ENCODE data around the gene E2F8.
A peak's percentile ranks its signal among the peaks of the same experiment; 100 is the strongest.
"Not testable (repeated sequence)": the region's sequence is repeated elsewhere in the genome, so short reads cannot be mapped to it uniquely, and the experiment has no call there.

E2F8 gene

GRCh38 chr11:19254441-19254840 lies 13.7 kb upstream of the E2F8 start:
- in situ Hi-C loops (cut with MboI; ENCODE audit: low pct_unique_long_range_greater_than_20kb, low sequenced_read_pairs); DNase-seq: not testable (repeated sequence)

GRCh38 chr11:19253817-19254216 lies 13.1 kb upstream of the E2F8 start:
- in situ Hi-C loops (cut with MboI; ENCODE audit: low pct_unique_long_range_greater_than_20kb, low sequenced_read_pairs), result no loop called here
- DNase-seq, result peak; percentile 14

DNA sequence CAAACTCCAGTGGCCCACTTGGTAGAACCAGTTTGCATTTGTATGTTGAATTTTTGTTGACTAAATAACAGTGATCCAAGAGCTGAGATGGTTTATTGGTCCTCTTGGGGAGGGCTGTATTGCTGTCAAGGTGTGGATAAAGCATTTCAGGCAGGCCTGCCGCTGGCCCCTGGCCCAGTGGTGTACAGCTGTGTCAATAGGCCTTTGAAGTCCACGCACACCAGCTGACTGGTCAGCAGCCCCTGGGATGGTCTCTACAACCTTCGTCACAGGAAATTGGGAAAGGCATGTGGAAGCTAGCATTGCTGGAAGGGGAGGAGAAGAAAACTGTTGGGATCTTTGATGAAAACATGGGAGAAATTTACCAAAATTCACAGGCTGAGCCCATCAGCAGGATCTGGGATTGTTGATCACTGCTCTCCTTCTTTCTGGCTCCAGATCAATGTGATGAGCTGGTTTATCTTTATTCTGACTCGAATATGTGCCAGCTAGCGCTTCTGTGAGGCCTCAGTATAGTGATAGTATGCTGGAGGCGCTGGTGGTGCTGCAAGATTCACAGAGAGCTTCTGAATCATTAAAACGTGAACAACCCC lies 12.5 kb upstream of the E2F8 start:
- no peak for DNase-seq
- in situ Hi-C loops (cut with MboI; ENCODE audit: low pct_unique_long_range_greater_than_20kb, low sequenced_read_pairs), result no loop called here

DNA sequence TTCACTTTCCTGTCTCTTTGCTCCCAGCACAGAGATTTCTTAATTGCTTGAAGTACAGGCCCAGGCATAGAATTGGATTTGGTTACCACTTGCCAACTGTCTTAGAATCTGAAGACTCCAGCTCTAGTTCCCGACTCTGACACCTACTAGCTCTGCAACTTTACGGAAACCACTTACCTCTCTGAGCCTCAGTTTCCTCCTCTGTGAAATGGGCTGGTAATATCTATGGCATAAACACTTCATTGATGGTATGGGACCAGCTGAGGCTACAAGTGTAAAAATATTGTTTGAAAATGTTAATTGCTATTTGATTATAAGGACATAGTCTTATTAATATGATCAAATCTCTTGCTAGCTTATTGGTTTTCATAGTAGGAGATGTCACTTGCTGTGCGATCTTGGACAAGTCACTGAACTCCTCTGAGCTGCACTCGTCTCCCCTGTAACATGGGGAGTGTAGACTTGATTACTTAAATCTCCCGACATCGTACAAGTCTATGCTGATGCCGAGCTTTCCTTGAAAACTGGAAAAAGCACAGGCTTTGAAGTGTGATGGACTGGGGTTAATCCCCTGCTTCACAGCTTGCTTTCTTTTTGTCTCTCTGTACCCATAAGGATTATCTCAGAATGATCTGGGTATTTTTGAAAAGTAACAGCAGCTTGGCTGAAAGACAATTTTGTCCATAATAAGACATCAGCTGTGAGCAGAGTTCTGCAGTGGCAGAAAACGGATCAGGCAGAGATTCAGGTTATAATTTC lies 11.8 kb upstream of the E2F8 start:
- DNase-seq, result no peak
- in situ Hi-C loops (cut with MboI; ENCODE audit: low pct_unique_long_range_greater_than_20kb, low sequenced_read_pairs), result no loop called here

DNA sequence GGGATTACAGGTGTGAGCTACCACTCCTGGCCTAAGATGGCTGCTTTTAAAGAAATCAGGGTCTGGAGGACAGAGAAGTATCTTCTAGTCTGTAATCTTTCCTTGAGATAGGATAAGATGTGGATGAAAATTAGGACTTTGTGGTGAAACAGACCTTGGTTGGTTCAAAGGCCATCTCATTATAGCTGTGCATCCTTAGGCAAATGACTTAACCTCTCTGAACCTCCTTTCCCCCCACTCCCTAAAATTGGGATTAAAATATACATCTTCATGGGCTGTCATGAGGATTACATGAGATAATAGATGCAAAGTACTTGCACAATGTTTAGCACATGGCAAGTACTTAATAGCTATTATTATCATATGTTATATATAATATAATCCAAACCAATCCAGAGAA lies 10.8 kb upstream of the E2F8 start:
- no peak for DNase-seq

DNA sequence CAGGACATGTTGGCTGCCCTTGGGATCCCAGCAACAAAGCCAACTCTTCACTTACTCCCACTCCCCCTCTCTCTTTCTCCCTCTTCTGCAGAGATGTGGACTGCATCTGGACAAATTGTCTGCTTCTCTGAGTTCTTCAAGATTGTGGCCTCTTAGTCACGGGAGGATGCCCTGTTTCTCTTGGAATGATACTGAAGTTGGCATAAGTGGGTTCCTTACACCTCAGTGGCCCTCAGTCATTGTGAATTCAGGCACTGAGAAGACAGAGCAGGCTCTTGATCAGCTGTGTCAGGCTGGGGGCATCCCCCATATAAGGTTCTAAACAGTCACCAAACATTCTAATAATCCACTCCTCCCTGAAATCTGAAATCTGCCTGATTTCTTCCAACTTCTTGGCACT lies 6.1 kb upstream of the E2F8 start:
- DNase-seq, result no peak
- in situ Hi-C loops (cut with MboI; ENCODE audit: low pct_unique_long_range_greater_than_20kb, low sequenced_read_pairs), result no loop called here

More for the DNA sequence above, 10.8 kb upstream of the E2F8 start:
- in situ Hi-C loops (cut with MboI; ENCODE audit: low pct_unique_long_range_greater_than_20kb, low sequenced_read_pairs), result no loop called here

DNA sequence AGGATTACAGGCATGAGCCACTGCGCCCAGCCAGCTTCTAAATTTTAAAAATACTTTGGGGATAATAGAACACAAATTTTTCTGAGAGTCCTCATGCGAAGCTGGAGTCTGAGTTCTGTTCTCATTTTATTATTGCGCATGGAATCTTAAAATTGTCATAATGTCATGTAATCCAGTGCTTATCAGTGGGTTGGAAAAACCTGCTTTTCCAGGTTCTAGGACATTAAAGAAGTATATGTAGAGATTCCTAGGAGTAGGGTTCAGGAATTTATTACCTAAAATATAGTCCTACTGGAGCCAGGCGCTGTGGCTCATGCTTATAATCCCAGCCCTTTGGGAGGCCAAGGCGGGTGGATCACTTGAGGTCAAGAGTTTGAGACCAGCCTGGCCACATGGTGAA lies 4.6 kb upstream of the E2F8 start:
- in situ Hi-C loops (cut with MboI; ENCODE audit: low pct_unique_long_range_greater_than_20kb, low sequenced_read_pairs), result no loop called here

GRCh38 chr11:19244621-19245020 lies 3.9 kb upstream of the E2F8 start:
- in situ Hi-C loops (cut with MboI; ENCODE audit: low pct_unique_long_range_greater_than_20kb, low sequenced_read_pairs), result no loop called here
- DNase-seq, result no peak

More for the DNA sequence above, 4.6 kb upstream of the E2F8 start:
- no peak for DNase-seq

DNA sequence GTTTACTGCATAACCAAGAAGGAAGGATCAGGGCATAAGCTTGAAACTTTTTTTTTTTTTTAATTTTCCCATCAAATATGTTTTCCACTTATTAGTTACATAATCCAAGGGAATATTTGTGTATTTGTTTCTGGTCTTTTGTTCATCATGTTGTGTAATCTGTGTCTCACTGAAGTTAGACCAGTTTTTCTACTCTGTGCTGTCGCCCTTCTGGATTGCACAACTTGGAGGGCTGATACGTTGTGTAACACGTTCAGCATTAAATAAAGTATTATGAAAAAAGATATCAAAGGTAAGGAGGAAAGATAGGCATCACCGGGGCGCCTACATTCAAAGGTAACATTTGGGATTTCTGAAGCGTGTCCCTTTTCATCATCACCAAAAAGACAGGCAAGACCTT lies 3.3 kb upstream of the E2F8 start:
- in situ Hi-C loops (cut with MboI; ENCODE audit: low pct_unique_long_range_greater_than_20kb, low sequenced_read_pairs), result no loop called here
- no peak for DNase-seq

- in situ Hi-C loops (cut with MboI; ENCODE audit: low pct_unique_long_range_greater_than_20kb, low sequenced_read_pairs), result no loop called here
- DNase-seq, result no peak
Observed at GRCh38 chr11:19243613-19244012, 2.9 kb upstream of the E2F8 start.

- in situ Hi-C loops (cut with MboI; ENCODE audit: low pct_unique_long_range_greater_than_20kb, low sequenced_read_pairs), result no loop called here
- no peak for DNase-seq
Observed at GRCh38 chr11:19243143-19243542, 2.4 kb upstream of the E2F8 start.

- DNase-seq, result no peak
- in situ Hi-C loops (cut with MboI; ENCODE audit: low pct_unique_long_range_greater_than_20kb, low sequenced_read_pairs), result no loop called here
Observed at GRCh38 chr11:19242179-19242932, 1.6 kb upstream of the E2F8 start.

DNA sequence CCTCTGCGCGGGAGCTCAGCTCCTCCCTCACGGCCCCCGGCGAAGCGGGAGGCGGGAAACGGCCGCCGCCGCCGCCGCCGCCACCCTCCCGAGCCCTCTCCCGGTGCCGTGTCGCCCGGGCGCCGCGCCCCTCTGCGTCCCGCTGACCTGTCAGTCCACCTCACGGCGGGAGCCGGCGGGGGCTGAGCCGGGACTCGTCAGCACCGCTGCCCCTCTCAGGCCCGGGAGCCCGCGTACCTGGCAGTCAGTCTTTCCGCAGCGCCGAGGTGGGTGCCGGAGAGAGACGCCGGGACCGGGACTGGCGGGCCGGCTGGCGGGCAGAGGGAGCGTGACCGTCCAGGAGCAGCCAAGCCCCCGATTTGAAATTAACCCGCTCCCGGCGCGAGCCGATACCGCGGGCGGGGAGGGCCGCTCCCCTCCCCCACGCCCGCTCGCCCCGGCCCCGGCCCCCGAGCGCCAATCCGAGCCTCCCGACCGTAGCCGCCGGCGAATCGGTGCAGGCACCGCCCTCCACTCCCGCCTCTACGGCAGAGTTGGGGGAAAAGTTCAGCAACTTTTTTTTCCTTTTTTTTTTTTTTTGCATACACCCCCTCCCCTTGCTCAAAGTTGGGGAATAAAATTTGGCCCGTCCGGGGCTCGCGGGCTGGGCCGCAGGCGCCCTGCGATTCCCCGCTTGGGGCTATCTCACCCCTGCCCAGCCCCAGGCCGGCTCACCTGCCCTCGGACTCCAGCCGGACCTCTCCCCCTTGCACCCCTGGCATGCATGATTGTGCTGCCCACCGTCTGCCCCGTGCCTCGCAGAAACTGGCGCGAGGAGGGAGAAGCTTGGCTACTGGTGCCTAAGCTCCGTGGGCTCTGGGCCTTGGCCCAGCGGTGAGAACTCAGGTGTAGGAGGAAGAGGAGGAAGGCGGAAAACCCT lies 774 bp upstream of the E2F8 start:
- peak; percentile 63 for DNase-seq
- in situ Hi-C loops (cut with MboI; ENCODE audit: low pct_unique_long_range_greater_than_20kb, low sequenced_read_pairs), result no loop called here

- in situ Hi-C loops (cut with MboI; ENCODE audit: low pct_unique_long_range_greater_than_20kb, low sequenced_read_pairs), result no loop called here
- peak; percentile 15 for DNase-seq
Observed at GRCh38 chr11:19239039-19239438, 1.7 kb downstream of the E2F8 start.

DNA sequence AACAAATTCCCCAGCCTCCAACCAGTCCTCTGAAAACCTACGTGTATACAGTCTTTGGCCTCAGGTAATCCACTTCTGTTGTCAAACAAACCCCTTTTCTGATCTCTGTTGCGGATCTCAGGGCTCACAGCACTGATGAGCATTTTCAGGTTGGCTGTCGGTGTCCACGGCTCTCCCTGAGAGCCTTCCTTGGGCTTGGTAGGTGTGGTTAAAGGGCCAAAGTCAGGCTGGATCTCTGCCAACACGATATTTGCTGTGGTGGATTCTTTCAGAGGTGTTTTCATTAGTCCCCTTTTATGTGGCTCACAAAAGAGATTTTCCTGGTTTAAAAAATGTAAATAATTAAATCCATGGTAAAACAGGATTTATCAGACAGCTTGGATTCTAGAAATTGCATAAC lies 2.9 kb downstream of the E2F8 start:
- DNase-seq, result no peak
- in situ Hi-C loops (cut with MboI; ENCODE audit: low pct_unique_long_range_greater_than_20kb, low sequenced_read_pairs), result no loop called here

DNA sequence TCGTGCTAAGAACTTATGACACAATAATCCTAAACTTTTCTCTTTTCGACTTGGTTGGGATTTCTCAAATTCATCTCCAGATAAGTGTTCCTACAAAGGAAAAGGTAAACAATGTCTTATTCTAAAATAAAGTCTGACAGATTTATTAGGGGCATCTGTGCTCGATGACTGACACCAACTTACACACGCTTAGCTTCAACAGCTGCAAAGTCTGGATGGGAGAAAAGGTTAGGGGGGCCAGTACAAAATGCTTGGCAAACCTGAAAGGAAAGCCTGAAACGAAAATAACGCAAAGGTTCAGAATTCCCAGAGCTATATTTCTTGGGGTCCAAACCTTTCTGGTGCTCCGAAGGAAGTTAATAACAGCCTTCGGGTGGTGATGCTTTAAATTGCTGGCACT lies 3.4 kb downstream of the E2F8 start:
- DNase-seq, result no peak
- in situ Hi-C loops (cut with MboI; ENCODE audit: low pct_unique_long_range_greater_than_20kb, low sequenced_read_pairs), result no loop called here

DNA sequence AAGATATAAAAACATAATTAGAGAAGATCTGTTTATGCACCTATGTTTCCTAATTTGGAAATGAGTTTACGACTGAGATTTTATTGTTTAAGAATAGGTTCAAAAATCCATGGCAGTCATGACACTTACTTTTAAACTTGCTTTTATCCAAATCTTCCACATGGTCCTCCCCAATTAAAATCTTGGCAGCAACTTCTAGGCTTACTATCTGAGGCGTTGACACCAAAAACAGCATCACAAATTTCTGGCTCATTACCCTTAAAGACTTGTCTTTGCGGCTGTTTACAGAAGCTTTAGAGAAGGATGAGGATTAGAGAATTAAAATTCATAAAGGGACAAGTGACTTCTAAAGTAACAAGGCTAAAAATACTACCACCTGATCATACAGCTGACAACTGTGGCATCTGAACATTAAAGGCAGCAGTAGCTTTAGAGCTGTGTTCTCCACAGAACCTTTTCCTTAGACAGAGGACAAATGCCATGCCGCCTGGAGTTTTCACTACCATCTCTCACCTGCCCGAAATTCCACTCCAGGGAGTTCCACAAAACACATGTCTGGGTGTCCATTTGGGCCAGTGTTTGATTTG lies 6.4 kb downstream of the E2F8 start:
- in situ Hi-C loops (cut with MboI; ENCODE audit: low pct_unique_long_range_greater_than_20kb, low sequenced_read_pairs), result no loop called here
- DNase-seq, result no peak

GRCh38 chr11:19232910-19233503 lies 7.7 kb downstream of the E2F8 start:
- DNase-seq, result no peak
- in situ Hi-C loops (cut with MboI; ENCODE audit: low pct_unique_long_range_greater_than_20kb, low sequenced_read_pairs), result no loop called here

- DNase-seq, result no peak
- in situ Hi-C loops (cut with MboI; ENCODE audit: low pct_unique_long_range_greater_than_20kb, low sequenced_read_pairs), result no loop called here
Observed at GRCh38 chr11:19229671-19230070, 11.1 kb downstream of the E2F8 start.

Data from KBM-7 (cell line).